ENCODE measurements around the gene RIOK2.

RIOK2 gene

GRCh38 chr5:97111616-97112015 lies 71.4 kb downstream of the RIOK2 start:
- no peak for DNase-seq (ENCODE audit: low spot score)
- TF ChIP-seq CTCF (IDR thresholded peaks at IDR 0.05; ENCODE audit: extremely low read depth, missing control alignments): no peak

- TF ChIP-seq CTCF (IDR thresholded peaks at IDR 0.05; ENCODE audit: extremely low read depth, missing control alignments): no peak
- no peak for DNase-seq (ENCODE audit: low spot score)
These were observed 72.0 kb downstream of the RIOK2 start for GRCh38 chr5:97111004-97111403.
